WTC11 (cell line): Measurements from ENCODE around the gene RNF31. TPM values are rescaled to one million over a fixed set of nuclear protein-coding genes. Genes with fewer than 3 reads are reported as not detected.

Source experiments
- ATF2 ChIP-seq: sonication (generic); formaldehyde crosslinking; IDR thresholded peaks from 2 replicates; pipeline ENCODE4 v1.8.1; 2022; ENCODE audit warnings: low read depth, missing genetic modification reagents, borderline replicate concordance
- CBFB ChIP-seq: sonication (generic); formaldehyde crosslinking; IDR thresholded peaks from 2 replicates; pipeline ENCODE4 v1.8.1; 2022; ENCODE audit warnings: mild to moderate bottlenecking, low read depth, missing genetic modification reagents
- E2F4 ChIP-seq: sonication (generic); formaldehyde crosslinking; IDR thresholded peaks from 2 replicates; pipeline ENCODE4 v1.8.1; 2022; ENCODE audit warnings: low read depth, mild to moderate bottlenecking, moderate library complexity, missing genetic modification reagents, borderline replicate concordance
- FOXK1 ChIP-seq: sonication (generic); formaldehyde crosslinking; IDR thresholded peaks from 2 replicates; pipeline ENCODE4 v1.8.0; 2022; ENCODE audit warnings: mild to moderate bottlenecking, moderate library complexity, missing genetic modification reagents
- FOXP1 ChIP-seq: sonication (generic); formaldehyde crosslinking; IDR thresholded peaks from 2 replicates; pipeline ENCODE4 v1.8.0; 2022; ENCODE audit warnings: missing genetic modification reagents, mild to moderate bottlenecking, moderate library complexity, borderline replicate concordance
- HMGA2 ChIP-seq: fragments of 250-450 bp; sonication (Bioruptor Pico); IDR thresholded peaks from 2 replicates; pipeline ENCODE4 v1.4.0; 2021; ENCODE audit warnings: mild to moderate bottlenecking, moderate library complexity
- HMGXB4 ChIP-seq: sonication (generic); formaldehyde crosslinking; IDR thresholded peaks from 2 replicates; pipeline ENCODE4 v1.8.1; 2023; ENCODE audit warnings: mild to moderate bottlenecking, moderate library complexity, missing genetic modification reagents
- IRF2 ChIP-seq: sonication (generic); formaldehyde crosslinking; IDR thresholded peaks from 2 replicates; pipeline ENCODE4 v1.8.0; 2022; ENCODE audit warnings: low read depth, missing genetic modification reagents, borderline replicate concordance
- JAZF1 ChIP-seq: fragments of 250-450 bp; sonication (Bioruptor Pico); IDR thresholded peaks from 2 replicates; pipeline ENCODE4 v1.9.0; 2021; ENCODE audit warnings: moderate library complexity, mild to moderate bottlenecking, inconsistent platforms
- NFE2L1 ChIP-seq: sonication (generic); formaldehyde crosslinking; IDR thresholded peaks from 2 replicates; pipeline ENCODE4 v1.8.1; 2023; ENCODE audit warnings: missing genetic modification reagents
- NR1H2 ChIP-seq: sonication (generic); formaldehyde crosslinking; IDR thresholded peaks from 2 replicates; pipeline ENCODE4 v1.9.0; 2021; ENCODE audit warnings: mild to moderate bottlenecking, moderate library complexity, missing genetic modification reagents
- NR2C2 ChIP-seq: sonication (generic); formaldehyde crosslinking; IDR thresholded peaks from 2 replicates; pipeline ENCODE4 v1.8.0; 2022; ENCODE audit warnings: mild to moderate bottlenecking, missing genetic modification reagents
- TCF7 ChIP-seq: sonication (generic); formaldehyde crosslinking; IDR thresholded peaks from 2 replicates; pipeline ENCODE4 v1.8.0; 2022; ENCODE audit warnings: mild to moderate bottlenecking, low read depth, missing genetic modification reagents, moderate library complexity
- TP53 ChIP-seq: sonication (generic); formaldehyde crosslinking; IDR thresholded peaks from 2 replicates; pipeline ENCODE4 v1.8.1; 2023; ENCODE audit warnings: mild to moderate bottlenecking, missing genetic modification reagents
- USF1 ChIP-seq: sonication (generic); formaldehyde crosslinking; IDR thresholded peaks from 2 replicates; pipeline ENCODE4 v1.8.0; 2022; ENCODE audit warnings: mild to moderate bottlenecking, missing genetic modification reagents
- ZBTB43 ChIP-seq: sonication (generic); formaldehyde crosslinking; IDR thresholded peaks from 2 replicates; pipeline ENCODE4 v1.8.1; 2023; ENCODE audit warnings: mild to moderate bottlenecking, missing genetic modification reagents
- ZMAT4 ChIP-seq: fragments of 250-450 bp; sonication (Bioruptor Pico); IDR thresholded peaks from 2 replicates; pipeline ENCODE4 v1.9.0; 2021; ENCODE audit warnings: mild to moderate bottlenecking
- ZNF138 ChIP-seq: sonication (generic); formaldehyde crosslinking; conservative IDR thresholded peaks from 2 replicates; pipeline ENCODE4 v1.8.1; 2022; ENCODE audit warnings: mild to moderate bottlenecking, moderate library complexity, missing genetic modification reagents
- ZNF263 ChIP-seq: sonication (generic); formaldehyde crosslinking; IDR thresholded peaks from 2 replicates; pipeline ENCODE4 v1.8.1; 2022; ENCODE audit warnings: low read depth, mild to moderate bottlenecking, moderate library complexity, missing genetic modification reagents
- ZNF281 ChIP-seq: sonication (generic); formaldehyde crosslinking; IDR thresholded peaks from 2 replicates; pipeline ENCODE4 v1.8.0; 2023; ENCODE audit warnings: mild to moderate bottlenecking, missing genetic modification reagents
- ZNF423 ChIP-seq: fragments of 250-450 bp; sonication (Bioruptor Pico); IDR thresholded peaks from 2 replicates; pipeline ENCODE4 v2.1.2; 2022; ENCODE audit warnings: mild to moderate bottlenecking, moderate library complexity
- ZNF532 ChIP-seq: fragments of 250-450 bp; sonication (Bioruptor Pico); IDR thresholded peaks from 2 replicates; pipeline ENCODE4 v1.9.0; 2021; ENCODE audit warnings: mild to moderate bottlenecking, borderline replicate concordance
- total RNA-seq: library from RNA; stranded (reverse); gene quantifications from 3 replicates; pipeline ENCODE4 v1.2.3, GENCODE V29; 2021

RNF31 gene
- total RNA-seq, 1 experiment from 2014 or later: 86.2 TPM

- TF ChIP-seq NR1H2 (no peak), ZNF138 (CRISPR knock-in tag) (0 out of 2 replicates have a peak, but pooled peaks have one; percentile 59), FOXK1 (CRISPR knock-in tag) (peak; percentile 11; the same call in 1 of the 2 replicates), JAZF1 (CRISPR knock-in tag) (no peak), ZNF423 (CRISPR knock-in tag) (no peak), ZNF532 (CRISPR knock-in tag) (no peak), HMGA2 (no peak), NFE2L1 (CRISPR knock-in tag) (peak; percentile 71), TP53 (CRISPR knock-in tag) (peak; percentile 27; the same call in 1 of the 2 replicates), ZNF281 (CRISPR knock-in tag) (no peak; the same call in 1 of the 2 replicates), USF1 (CRISPR knock-in tag) (peak; percentile 82), ZBTB43 (CRISPR knock-in tag) (peak; percentile 77; the same call in 1 of the 2 replicates), ZNF263 (CRISPR knock-in tag) (no peak), TCF7 (CRISPR knock-in tag) (0 out of 2 replicates have a peak, but pooled peaks have one; percentile 37), CBFB (CRISPR knock-in tag) (no peak), E2F4 (CRISPR knock-in tag) (0 out of 2 replicates have a peak, but pooled peaks have one; percentile 53), IRF2 (CRISPR knock-in tag) (peak; percentile 29; the same call in 1 of the 2 replicates), HMGXB4 (CRISPR knock-in tag) (peak; percentile 84; the same call in 1 of the 2 replicates), NR2C2 (CRISPR knock-in tag) (no peak), ATF2 (CRISPR knock-in tag) (peak; percentile 30; the same call in 1 of the 2 replicates), ZMAT4 (CRISPR knock-in tag) (no peak), FOXP1 (CRISPR knock-in tag) (peak; percentile 83)
Measured at GRCh38 chr14:24141097-24141880, 6.0 kb upstream of the RNF31 start, which contains the start of gene EMC9 (continued).
